Liver (tissue), 9 donors: ENCODE results near the gene TUB. TPM values are rescaled to one million over a fixed set of nuclear protein-coding genes. Genes with fewer than 3 reads are reported as not detected.

ENCODE experiments used
- DNase-seq: peaks from one replicate; pipeline ENCODE4 v3.0.0-alpha.2; 2017; ENCODE audit warnings: low spot score
- H3K27ac ChIP-seq, 2 donors: one replicate each; pipeline ENCODE4 v1.7.0; 2013; ENCODE audit warnings: inconsistent platforms in 2 of 2, low read length in 2 of 2, control low read depth in 1 of 2, low read depth in 1 of 2, mild to moderate bottlenecking in 1 of 2
- H3K27me3 ChIP-seq, 4 donors: one replicate each; pipeline versions ENCODE4 v1.6.1 to v1.7.0; 2013; ENCODE audit warnings: low read length in 3 of 4, inconsistent platforms in 1 of 4, mild to moderate bottlenecking in 1 of 4, moderate library complexity in 1 of 4; ENCODE audit not compliant: control insufficient read depth in 4 of 4, insufficient read depth in 4 of 4
- H3K36me3 ChIP-seq, 4 donors: one replicate each; pipeline versions ENCODE4 v1.6.1 to v1.7.0; 2013; ENCODE audit warnings: low read length in 3 of 4, mild to moderate bottlenecking in 3 of 4, low read depth in 1 of 4, moderate library complexity in 1 of 4; ENCODE audit not compliant: control insufficient read depth in 4 of 4, insufficient read depth in 3 of 4
- H3K4me1 ChIP-seq, 4 donors: one replicate each; pipeline versions ENCODE4 v1.6.1 to v1.7.0; 2013; ENCODE audit warnings: low read length in 3 of 4, mild to moderate bottlenecking in 3 of 4, moderate library complexity in 1 of 4; ENCODE audit not compliant: control insufficient read depth in 4 of 4, insufficient read depth in 4 of 4
- H3K4me3 ChIP-seq, 3 donors: one replicate each; pipeline versions ENCODE4 v1.6.1 to v1.7.0; 2013; ENCODE audit warnings: low read length in 3 of 3, control low read depth in 1 of 3, low read depth in 1 of 3, mild to moderate bottlenecking in 1 of 3
- H3K9ac ChIP-seq, 2 donors: one replicate each; pipeline ENCODE4 v1.7.0; 2013; ENCODE audit warnings: low read length in 2 of 2, mild to moderate bottlenecking in 2 of 2, moderate library complexity in 2 of 2, control low read depth in 1 of 2, low read depth in 1 of 2
- H3K9me3 ChIP-seq, 4 donors: one replicate each; pipeline versions ENCODE4 v1.6.1 to v1.7.0; 2013; ENCODE audit warnings: low read length in 3 of 4; ENCODE audit not compliant: control insufficient read depth in 4 of 4
- EGR1 ChIP-seq, 2 donors: IDR thresholded peaks; 2 replicates each; pipeline ENCODE4 v1.6.1; 2016 to 2018; ENCODE audit warnings: antibody characterized with exemption in 2 of 2, low read depth in 2 of 2
- FOXA1 ChIP-seq: IDR thresholded peaks from 2 replicates; pipeline ENCODE4 v1.6.1; 2016; ENCODE audit warnings: antibody characterized with exemption
- FOXA2 ChIP-seq: IDR thresholded peaks from 2 replicates; pipeline ENCODE4 v1.6.1; 2016; ENCODE audit warnings: antibody characterized with exemption
- GABPA ChIP-seq, 2 donors: IDR thresholded peaks in 1 of 2; conservative IDR thresholded peaks in 1 of 2; 2 replicates each; pipeline ENCODE4 v1.6.1; 2016; ENCODE audit warnings: antibody characterized with exemption in 2 of 2, mild to moderate bottlenecking in 1 of 2, moderate library complexity in 1 of 2
- HNF4A ChIP-seq, 2 donors: conservative IDR thresholded peaks; 2 replicates each; pipeline ENCODE4 v1.6.1; 2016; ENCODE audit warnings: antibody characterized with exemption in 2 of 2, mild to moderate bottlenecking in 2 of 2
- HNF4G ChIP-seq: IDR thresholded peaks from 2 replicates; pipeline ENCODE4 v1.6.1; 2016; ENCODE audit warnings: antibody characterized with exemption
- JUND ChIP-seq, 2 donors: IDR thresholded peaks; 2 replicates each; pipeline ENCODE4 v1.6.1; 2016; ENCODE audit warnings: antibody characterized with exemption in 2 of 2
- NR2F2 ChIP-seq: IDR thresholded peaks from 2 replicates; pipeline ENCODE4 v1.6.1; 2016; ENCODE audit warnings: antibody characterized with exemption
- RAD21 ChIP-seq, 2 donors: IDR thresholded peaks; 2 replicates each; pipeline ENCODE4 v1.6.1; 2016; ENCODE audit warnings: antibody characterized with exemption in 2 of 2, mild to moderate bottlenecking in 2 of 2
- RXRA ChIP-seq, 2 donors: IDR thresholded peaks; 2 replicates each; pipeline ENCODE4 v1.6.1; 2017 to 2018; ENCODE audit warnings: antibody characterized with exemption in 2 of 2, mild to moderate bottlenecking in 1 of 2
- SP1 ChIP-seq: IDR thresholded peaks from 2 replicates; pipeline ENCODE4 v1.6.1; 2018; ENCODE audit warnings: antibody characterized with exemption, mild to moderate bottlenecking
- TAF1 ChIP-seq: conservative IDR thresholded peaks from 2 replicates; pipeline ENCODE4 v1.6.1; 2016; ENCODE audit warnings: antibody characterized with exemption, mild to moderate bottlenecking
- YY1 ChIP-seq: IDR thresholded peaks from 2 replicates; pipeline ENCODE4 v1.6.1; 2016; ENCODE audit warnings: antibody characterized with exemption, mild to moderate bottlenecking
- WGBS: extraction: QIAGEN DNeasy Blood & Tissue Kit; methylation state at CpG from one replicate; pipeline ENCODE4 v1.1.7; 2013; 5-methylcytosine and 5-hydroxymethylcytosine counted together
- polyA plus RNA-seq, 2 donors: library from polyadenylated mRNA; stranded (reverse) in 1 of 2; unstranded in 1 of 2; fragments of 200-250 nt in 1 of 2; fragments of >200 nt in 1 of 2; fragmentation: Nextera tagmentation in 1 of 2; extraction: Ambion mirVana in 1 of 2; gene quantifications; one replicate each; pipeline versions ENCODE4 v1.2.1 to v1.2.3, GENCODE V29; 2013 to 2015
- total RNA-seq, 2 donors: library from RNA; depleted of rRNA; stranded (reverse); fragments of >200 nt; gene quantifications; one replicate each; pipeline ENCODE4 v1.2.3, GENCODE V29; 2014
- TF ChIP-seq, protein P1 (sequence below): fragments of 150-350 bp; IDR thresholded peaks from 2 replicates; pipeline ENCODE4 v1.5.1; 2017; ENCODE audit warnings: improper control_type of control experiment, low read depth, low read length; ENCODE audit not compliant: missing input control
- TF ChIP-seq, protein P2 (sequence below): IDR thresholded peaks from 2 replicates; pipeline ENCODE4 v1.6.1; 2016; ENCODE audit warnings: antibody characterized with exemption
- TF ChIP-seq, protein P3 (sequence below): IDR thresholded peaks from 2 replicates; pipeline ENCODE4 v1.6.1; 2016; ENCODE audit warnings: antibody characterized with exemption, mild to moderate bottlenecking
- TF ChIP-seq, protein P4 (sequence below): IDR thresholded peaks from 2 replicates; pipeline ENCODE4 v1.6.1; 2016; ENCODE audit warnings: antibody characterized with exemption
- TF ChIP-seq, protein P5 (sequence below): IDR thresholded peaks from 2 replicates; pipeline ENCODE4 v1.6.1; 2016; ENCODE audit warnings: antibody characterized with exemption
- donor health status: healthy.
- donor health status: healthy.
- donor health status: healthy.
- donor health status: healthy.
- donor health status: healthy.

TUB gene
- total and polyA plus RNA-seq, 4 donors = 0.15 to 1.3 (median 0.66) TPM

DNA sequence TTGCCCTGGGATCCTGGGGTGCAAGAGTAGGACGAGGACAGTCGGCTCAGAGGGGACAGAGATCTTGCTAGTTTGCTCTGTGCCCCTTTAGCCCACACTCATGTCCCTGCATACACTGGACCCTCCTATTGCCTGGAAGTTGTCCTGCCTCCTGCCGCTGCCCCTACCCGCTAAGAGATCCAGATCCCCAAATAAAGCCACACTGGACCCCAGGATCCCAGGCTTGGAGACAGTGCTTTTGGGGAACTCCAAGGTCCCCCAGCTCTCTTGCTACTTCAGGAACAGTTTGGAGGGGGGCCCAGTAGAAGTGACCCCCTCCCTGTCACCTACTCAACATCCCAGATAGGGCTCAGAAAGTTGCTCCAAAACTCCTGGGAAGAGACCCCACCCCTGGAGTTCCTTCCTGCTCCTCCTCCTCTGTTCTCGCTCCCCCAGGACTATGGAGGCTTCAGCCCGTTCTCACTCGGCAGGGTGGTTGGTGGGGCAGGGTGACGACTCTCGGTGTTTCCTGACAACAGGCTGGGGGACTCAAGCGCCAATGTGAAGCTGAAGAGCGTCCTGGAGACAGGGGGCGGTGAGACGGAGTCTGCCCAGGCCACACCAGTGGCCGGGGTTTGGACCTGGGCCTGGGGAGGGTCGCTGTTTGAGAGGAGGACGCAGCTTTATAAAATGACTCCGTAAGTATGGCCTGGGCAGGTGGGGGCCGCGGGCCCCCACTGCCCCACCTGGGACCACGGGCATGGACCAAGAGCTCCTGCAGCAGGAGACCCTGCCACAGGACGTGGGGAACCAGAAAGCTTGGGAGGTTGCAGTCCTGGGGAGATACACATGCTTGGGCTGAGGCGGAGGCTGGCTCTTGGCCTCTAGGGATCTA lies 19.2 kb upstream of the TUB start:
- no peak overlapping the region for H3K4me3 ChIP-seq
- H3K9me3 ChIP-seq = no peaks in the 10 kb centered on the region
- no peaks in the 10 kb centered on the region for H3K36me3 ChIP-seq
- TF ChIP-seq RXRA (IDR thresholded peaks at IDR 0.05) (no peak), FOXA1 (no peak), GABPA (IDR thresholded peaks at IDR 0.05 in 1 of 2, conservative IDR thresholded peaks at IDR 0.05 in 1 of 2) (no peak), SP1 (no peak), HNF4G (no peak), TAF1 (no peak), JUND (IDR thresholded peaks at IDR 0.05) (no peak), EGR1 (IDR thresholded peaks at IDR 0.05; ENCODE audit: low read depth in 2 of 2) (no peak), NR2F2 (no peak), RAD21 (IDR thresholded peaks at IDR 0.05) (no peak), FOXA2 (no peak), YY1 (no peak), HNF4A (conservative IDR thresholded peaks at IDR 0.05) (no peak)
- TF ChIP-seq, protein P1, sequence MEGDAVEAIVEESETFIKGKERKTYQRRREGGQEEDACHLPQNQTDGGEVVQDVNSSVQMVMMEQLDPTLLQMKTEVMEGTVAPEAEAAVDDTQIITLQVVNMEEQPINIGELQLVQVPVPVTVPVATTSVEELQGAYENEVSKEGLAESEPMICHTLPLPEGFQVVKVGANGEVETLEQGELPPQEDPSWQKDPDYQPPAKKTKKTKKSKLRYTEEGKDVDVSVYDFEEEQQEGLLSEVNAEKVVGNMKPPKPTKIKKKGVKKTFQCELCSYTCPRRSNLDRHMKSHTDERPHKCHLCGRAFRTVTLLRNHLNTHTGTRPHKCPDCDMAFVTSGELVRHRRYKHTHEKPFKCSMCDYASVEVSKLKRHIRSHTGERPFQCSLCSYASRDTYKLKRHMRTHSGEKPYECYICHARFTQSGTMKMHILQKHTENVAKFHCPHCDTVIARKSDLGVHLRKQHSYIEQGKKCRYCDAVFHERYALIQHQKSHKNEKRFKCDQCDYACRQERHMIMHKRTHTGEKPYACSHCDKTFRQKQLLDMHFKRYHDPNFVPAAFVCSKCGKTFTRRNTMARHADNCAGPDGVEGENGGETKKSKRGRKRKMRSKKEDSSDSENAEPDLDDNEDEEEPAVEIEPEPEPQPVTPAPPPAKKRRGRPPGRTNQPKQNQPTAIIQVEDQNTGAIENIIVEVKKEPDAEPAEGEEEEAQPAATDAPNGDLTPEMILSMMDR = no peak
- TF ChIP-seq, protein P2, sequence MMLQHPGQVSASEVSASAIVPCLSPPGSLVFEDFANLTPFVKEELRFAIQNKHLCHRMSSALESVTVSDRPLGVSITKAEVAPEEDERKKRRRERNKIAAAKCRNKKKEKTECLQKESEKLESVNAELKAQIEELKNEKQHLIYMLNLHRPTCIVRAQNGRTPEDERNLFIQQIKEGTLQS = no peak
- TF ChIP-seq, protein P3, sequence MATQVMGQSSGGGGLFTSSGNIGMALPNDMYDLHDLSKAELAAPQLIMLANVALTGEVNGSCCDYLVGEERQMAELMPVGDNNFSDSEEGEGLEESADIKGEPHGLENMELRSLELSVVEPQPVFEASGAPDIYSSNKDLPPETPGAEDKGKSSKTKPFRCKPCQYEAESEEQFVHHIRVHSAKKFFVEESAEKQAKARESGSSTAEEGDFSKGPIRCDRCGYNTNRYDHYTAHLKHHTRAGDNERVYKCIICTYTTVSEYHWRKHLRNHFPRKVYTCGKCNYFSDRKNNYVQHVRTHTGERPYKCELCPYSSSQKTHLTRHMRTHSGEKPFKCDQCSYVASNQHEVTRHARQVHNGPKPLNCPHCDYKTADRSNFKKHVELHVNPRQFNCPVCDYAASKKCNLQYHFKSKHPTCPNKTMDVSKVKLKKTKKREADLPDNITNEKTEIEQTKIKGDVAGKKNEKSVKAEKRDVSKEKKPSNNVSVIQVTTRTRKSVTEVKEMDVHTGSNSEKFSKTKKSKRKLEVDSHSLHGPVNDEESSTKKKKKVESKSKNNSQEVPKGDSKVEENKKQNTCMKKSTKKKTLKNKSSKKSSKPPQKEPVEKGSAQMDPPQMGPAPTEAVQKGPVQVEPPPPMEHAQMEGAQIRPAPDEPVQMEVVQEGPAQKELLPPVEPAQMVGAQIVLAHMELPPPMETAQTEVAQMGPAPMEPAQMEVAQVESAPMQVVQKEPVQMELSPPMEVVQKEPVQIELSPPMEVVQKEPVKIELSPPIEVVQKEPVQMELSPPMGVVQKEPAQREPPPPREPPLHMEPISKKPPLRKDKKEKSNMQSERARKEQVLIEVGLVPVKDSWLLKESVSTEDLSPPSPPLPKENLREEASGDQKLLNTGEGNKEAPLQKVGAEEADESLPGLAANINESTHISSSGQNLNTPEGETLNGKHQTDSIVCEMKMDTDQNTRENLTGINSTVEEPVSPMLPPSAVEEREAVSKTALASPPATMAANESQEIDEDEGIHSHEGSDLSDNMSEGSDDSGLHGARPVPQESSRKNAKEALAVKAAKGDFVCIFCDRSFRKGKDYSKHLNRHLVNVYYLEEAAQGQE = no peak
- TF ChIP-seq, protein P4, sequence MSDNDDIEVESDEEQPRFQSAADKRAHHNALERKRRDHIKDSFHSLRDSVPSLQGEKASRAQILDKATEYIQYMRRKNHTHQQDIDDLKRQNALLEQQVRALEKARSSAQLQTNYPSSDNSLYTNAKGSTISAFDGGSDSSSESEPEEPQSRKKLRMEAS = no peak
- TF ChIP-seq, protein P5, sequence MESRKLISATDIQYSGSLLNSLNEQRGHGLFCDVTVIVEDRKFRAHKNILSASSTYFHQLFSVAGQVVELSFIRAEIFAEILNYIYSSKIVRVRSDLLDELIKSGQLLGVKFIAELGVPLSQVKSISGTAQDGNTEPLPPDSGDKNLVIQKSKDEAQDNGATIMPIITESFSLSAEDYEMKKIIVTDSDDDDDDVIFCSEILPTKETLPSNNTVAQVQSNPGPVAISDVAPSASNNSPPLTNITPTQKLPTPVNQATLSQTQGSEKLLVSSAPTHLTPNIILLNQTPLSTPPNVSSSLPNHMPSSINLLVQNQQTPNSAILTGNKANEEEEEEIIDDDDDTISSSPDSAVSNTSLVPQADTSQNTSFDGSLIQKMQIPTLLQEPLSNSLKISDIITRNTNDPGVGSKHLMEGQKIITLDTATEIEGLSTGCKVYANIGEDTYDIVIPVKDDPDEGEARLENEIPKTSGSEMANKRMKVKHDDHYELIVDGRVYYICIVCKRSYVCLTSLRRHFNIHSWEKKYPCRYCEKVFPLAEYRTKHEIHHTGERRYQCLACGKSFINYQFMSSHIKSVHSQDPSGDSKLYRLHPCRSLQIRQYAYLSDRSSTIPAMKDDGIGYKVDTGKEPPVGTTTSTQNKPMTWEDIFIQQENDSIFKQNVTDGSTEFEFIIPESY = no peak
- H3K27ac ChIP-seq = no peak overlapping the region
- H3K4me1 ChIP-seq = peaks cover 0 to 1% (median 0%) of the 10 kb centered on the region in 4 donors
- DNase-seq = no peak
- WGBS = 93% methylated on average over 22 of the region's 22 CpGs
- no peak overlapping the region for H3K9ac ChIP-seq
- H3K27me3 ChIP-seq = no peaks in the 10 kb centered on the region
